Glutamatergic neuron (in vitro differentiated cells): ENCODE measurements around the gene ENPP3. TPM values are rescaled to one million over a fixed set of nuclear protein-coding genes. Genes with fewer than 3 reads are reported as not detected.

Experiments used
- DNase-seq: peaks from one replicate; pipeline ENCODE4 v3.0.0; 2022
- H3K27ac Mint-ChIP-seq: one replicate; pipeline ENCODE4 v1.8.0; 2020; ENCODE audit warnings: mild to moderate bottlenecking, mixed read lengths, inconsistent platforms; ENCODE audit not compliant: unreplicated experiment
- H3K27me3 Mint-ChIP-seq: one replicate; pipeline ENCODE4 v1.8.0; 2020; ENCODE audit warnings: mild to moderate bottlenecking, moderate library complexity, mixed read lengths, inconsistent platforms; ENCODE audit not compliant: unreplicated experiment
- H3K36me3 Mint-ChIP-seq: one replicate; pipeline ENCODE4 v1.8.0; 2020; ENCODE audit warnings: mild to moderate bottlenecking, mixed read lengths, inconsistent platforms; ENCODE audit not compliant: unreplicated experiment
- H3K4me1 Mint-ChIP-seq: one replicate; pipeline ENCODE4 v1.8.0; 2020; ENCODE audit warnings: mild to moderate bottlenecking, low read depth, mixed read lengths, inconsistent platforms; ENCODE audit not compliant: unreplicated experiment
- H3K4me3 Mint-ChIP-seq: one replicate; pipeline ENCODE4 v1.8.0; 2020; ENCODE audit warnings: mild to moderate bottlenecking, mixed read lengths, inconsistent platforms; ENCODE audit not compliant: unreplicated experiment
- H3K9me3 Mint-ChIP-seq: one replicate; pipeline ENCODE4 v1.8.0; 2020; ENCODE audit warnings: mild to moderate bottlenecking, moderate library complexity, mixed read lengths, inconsistent platforms; ENCODE audit not compliant: unreplicated experiment
- CTCF ChIP-seq: fragments of 200-600 bp; sonication (generic); IDR thresholded peaks from one replicate; pipeline ENCODE4 v1.5.0; 2021; ENCODE audit not compliant: partially characterized antibody, unreplicated experiment
- total RNA-seq: library from RNA; stranded (reverse); fragmentation: NEBNext Ultra II Directional; extraction: Animal tissue kit (Norgen Biotek cat#: 25700); gene quantifications from one replicate; pipeline ENCODE4 v1.2.1, GENCODE V29; 2021; ENCODE audit not compliant: unreplicated experiment

The ENPP3 gene
- total RNA-seq, 1 donor from 2014 or later = not detected

- no peak for DNase-seq
- no peak for TF ChIP-seq CTCF
- peaks cover 3% of the 10 kb centered on the region for H3K9me3 Mint-ChIP-seq
Observed at GRCh38 chr6:131770776-131771175, 133.7 kb downstream of the ENPP3 start.

GRCh38 chr6:131773284-131773950 lies 136.3 kb downstream of the ENPP3 start:
- Mint-ChIP-seq H3K9me3 (peaks cover 3% of the 10 kb centered on the region), H3K27me3 (peaks cover 2% of the 10 kb centered on the region), H3K36me3 (no peaks in the 10 kb centered on the region), H3K27ac (no peak overlapping the region), H3K4me1 (no peaks in the 10 kb centered on the region), H3K4me3 (no peak overlapping the region)
- DNase-seq = no peak
- TF ChIP-seq CTCF = no peak

More at GRCh38 chr6:131770776-131771175, 133.7 kb downstream of the ENPP3 start:
- H3K36me3 Mint-ChIP-seq = no peaks in the 10 kb centered on the region
- peaks cover 2% of the 10 kb centered on the region for H3K27me3 Mint-ChIP-seq
- H3K4me1 Mint-ChIP-seq = no peaks in the 10 kb centered on the region
- no peak overlapping the region for H3K27ac Mint-ChIP-seq
- no peak overlapping the region for H3K4me3 Mint-ChIP-seq

DNA sequence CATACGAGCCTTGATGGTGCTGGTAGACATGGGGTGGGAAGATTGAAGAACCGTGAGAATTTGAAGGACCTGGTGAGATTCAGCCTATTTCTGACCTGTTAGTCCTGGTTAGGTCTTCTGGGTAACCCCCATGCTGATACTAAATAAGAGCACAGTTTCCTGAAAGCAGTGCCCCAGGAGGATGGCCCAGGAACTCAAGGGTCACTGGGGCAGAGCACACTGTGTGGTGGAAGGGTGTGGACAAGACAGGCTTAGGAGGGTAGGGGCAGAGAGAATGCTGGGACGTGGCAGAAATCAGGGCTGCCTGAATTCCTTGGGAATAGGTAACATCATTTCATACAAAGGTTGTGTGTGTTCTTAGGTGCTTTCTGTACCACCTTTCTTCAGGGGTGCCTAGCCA lies 138.8 kb downstream of the ENPP3 start:
- Mint-ChIP-seq H3K27ac (no peak overlapping the region), H3K4me1 (no peaks in the 10 kb centered on the region), H3K27me3 (peaks cover 2% of the 10 kb centered on the region), H3K9me3 (peaks cover 1% of the 10 kb centered on the region), H3K4me3 (no peak overlapping the region), H3K36me3 (no peaks in the 10 kb centered on the region)
- TF ChIP-seq CTCF = no peak
- DNase-seq = no peak

- Mint-ChIP-seq H3K4me1 (no peaks in the 10 kb centered on the region), H3K36me3 (no peaks in the 10 kb centered on the region), H3K27ac (no peak overlapping the region), H3K4me3 (no peak overlapping the region), H3K27me3 (peaks cover 2% of the 10 kb centered on the region), H3K9me3 (peaks cover 1% of the 10 kb centered on the region)
- TF ChIP-seq CTCF = no peak
- DNase-seq = no peak
Observed at GRCh38 chr6:131776985-131777384, 139.9 kb downstream of the ENPP3 start.

- no peaks in the 10 kb centered on the region for H3K36me3 Mint-ChIP-seq
- no peaks in the 10 kb centered on the region for H3K4me1 Mint-ChIP-seq
- H3K27ac Mint-ChIP-seq = no peak overlapping the region
- H3K9me3 Mint-ChIP-seq = peaks cover 1% of the 10 kb centered on the region
- no peak overlapping the region for H3K4me3 Mint-ChIP-seq
- DNase-seq = no peak
- peaks cover 2% of the 10 kb centered on the region for H3K27me3 Mint-ChIP-seq
- no peak for TF ChIP-seq CTCF
Observed at GRCh38 chr6:131778169-131778568, 141.1 kb downstream of the ENPP3 start.
